HepG2 (cell line): ENCODE measurements around the gene EIF1. TPM values are rescaled to one million over a fixed set of nuclear protein-coding genes. Genes with fewer than 3 reads are reported as not detected.
A peak's percentile ranks its signal among the peaks of the same experiment; 100 is the strongest.

Experiments used
- AKAP8 ChIP-seq: sonication (generic); formaldehyde crosslinking; IDR thresholded peaks from 2 replicates; pipeline ENCODE4 v1.5.1; 2020; ENCODE audit warnings: mild to moderate bottlenecking, missing genetic modification reagents
- ARHGAP35 ChIP-seq: sonication (generic); formaldehyde crosslinking; IDR thresholded peaks from 2 replicates; pipeline ENCODE4 v1.9.0; 2022; ENCODE audit warnings: mild to moderate bottlenecking, inconsistent platforms, moderate library complexity, missing genetic modification reagents, borderline replicate concordance
- ELK4 ChIP-seq: sonication (generic); formaldehyde crosslinking; IDR thresholded peaks from 2 replicates; pipeline ENCODE4 v1.9.0; 2021; ENCODE audit warnings: missing genetic modification reagents, borderline replicate concordance
- GFI1 ChIP-seq: sonication (generic); formaldehyde crosslinking; IDR thresholded peaks from 2 replicates; pipeline ENCODE4 v1.5.0; 2020; ENCODE audit warnings: missing genetic modification reagents, mild to moderate bottlenecking, borderline replicate concordance
- MATR3 ChIP-seq: sonication (generic); formaldehyde crosslinking; IDR thresholded peaks from 2 replicates; pipeline ENCODE4 v1.4.0; 2020; ENCODE audit warnings: missing genetic modification reagents
- MIXL1 ChIP-seq: IDR thresholded peaks from 2 replicates; pipeline ENCODE4 v1.6.1; 2016
- PITX1 ChIP-seq: sonication (generic); formaldehyde crosslinking; IDR thresholded peaks from 2 replicates; pipeline ENCODE4 v1.5.1; 2020; ENCODE audit warnings: mild to moderate bottlenecking, missing genetic modification reagents
- PRDM10 ChIP-seq: sonication (generic); formaldehyde crosslinking; IDR thresholded peaks from 2 replicates; pipeline ENCODE4 v1.4.0; 2020; ENCODE audit warnings: low read depth, missing genetic modification reagents
- PRMT3 ChIP-seq: sonication (generic); formaldehyde crosslinking; IDR thresholded peaks from 2 replicates; pipeline ENCODE4 v1.8.1; 2022; ENCODE audit warnings: low read depth, mild to moderate bottlenecking, moderate library complexity, missing genetic modification reagents, borderline replicate concordance
- RELA ChIP-seq: sonication (generic); formaldehyde crosslinking; IDR thresholded peaks from 2 replicates; pipeline ENCODE4 v1.4.0; 2020; ENCODE audit warnings: missing genetic modification reagents
- REXO4 ChIP-seq: sonication (generic); formaldehyde crosslinking; IDR thresholded peaks from 2 replicates; pipeline ENCODE4 v1.8.0; 2022; ENCODE audit warnings: missing genetic modification reagents, mild to moderate bottlenecking, borderline replicate concordance
- SPEN ChIP-seq: sonication (generic); formaldehyde crosslinking; IDR thresholded peaks from 2 replicates; pipeline ENCODE4 v1.5.1; 2020; ENCODE audit warnings: low read depth, mild to moderate bottlenecking, missing genetic modification reagents
- STAG1 ChIP-seq: sonication (generic); formaldehyde crosslinking; IDR thresholded peaks from 2 replicates; pipeline ENCODE4 v1.4.0; 2020; ENCODE audit warnings: missing genetic modification reagents
- TEAD3 ChIP-seq: optimal IDR thresholded peaks from 2 replicates; pipeline ENCODE3; 2016; ENCODE audit warnings: borderline replicate concordance
- ZBTB42 ChIP-seq: sonication (generic); formaldehyde crosslinking; IDR thresholded peaks from 2 replicates; pipeline ENCODE4 v1.5.0; 2020; ENCODE audit warnings: mild to moderate bottlenecking, missing genetic modification reagents
- ZC3H4 ChIP-seq: sonication (generic); formaldehyde crosslinking; IDR thresholded peaks from 2 replicates; pipeline ENCODE4 v1.4.0; 2020; ENCODE audit warnings: missing genetic modification reagents, borderline replicate concordance
- ZNF768 ChIP-seq: sonication (generic); formaldehyde crosslinking; IDR thresholded peaks from 2 replicates; pipeline ENCODE4 v1.4.0; 2020; ENCODE audit warnings: missing genetic modification reagents
- ZNF782 ChIP-seq: sonication (generic); formaldehyde crosslinking; IDR thresholded peaks from 2 replicates; pipeline ENCODE4 v1.4.0; 2020; ENCODE audit warnings: missing genetic modification reagents, mild to moderate bottlenecking, borderline replicate concordance
- polyA plus RNA-seq, 8 experiments: library from polyadenylated mRNA; depleted of rRNA in 3 of 8; stranded (reverse) in 7 of 8; unstranded in 1 of 8; fragments of >200 nt; fragmentation: Illumina TruSeq in 4 of 8; extraction: Trizol in 4 of 8; gene quantifications; 2 replicates each; pipeline versions ENCODE4 v1.2.1 to v1.2.3, GENCODE V29; 2011 to 2016; ENCODE audit warnings: low read depth in 4 of 8, missing spikeins in 1 of 8, mixed read lengths in 1 of 8; ENCODE audit not compliant: insufficient read depth in 1 of 8
- total RNA-seq, 5 experiments: library from RNA; depleted of rRNA; stranded (reverse); fragments of >200 nt; fragmentation: Illumina TruSeq; extraction: Trizol; gene quantifications; 2 replicates each; pipeline ENCODE4 v1.2.3, GENCODE V29; 2016; ENCODE audit warnings: low read depth in 1 of 5
- TF ChIP-seq, protein P1 (sequence below): IDR thresholded peaks from 2 replicates; pipeline ENCODE4 v1.6.1; 2016; ENCODE audit warnings: missing biosample characterization, missing genetic modification reagents, low read depth
- TF ChIP-seq, protein P2 (sequence below): sonication (generic); formaldehyde crosslinking; IDR thresholded peaks from 2 replicates; pipeline ENCODE4 v1.4.0; 2020; ENCODE audit warnings: missing genetic modification reagents
- TF ChIP-seq, protein P3 (sequence below): sonication (generic); formaldehyde crosslinking; IDR thresholded peaks from 2 replicates; pipeline ENCODE4 v1.4.0; 2020; ENCODE audit warnings: missing genetic modification reagents

Gene EIF1
- total and polyA plus RNA-seq, 2 of the 13 experiments (the other 11 are each of a cell fraction or from before 2014, with no cell fraction given), result 147 to 517 TPM

GRCh38 chr17:41647940-41648410 is 40.7 kb upstream of the EIF1 start (continued):
- TF ChIP-seq, protein P1, sequence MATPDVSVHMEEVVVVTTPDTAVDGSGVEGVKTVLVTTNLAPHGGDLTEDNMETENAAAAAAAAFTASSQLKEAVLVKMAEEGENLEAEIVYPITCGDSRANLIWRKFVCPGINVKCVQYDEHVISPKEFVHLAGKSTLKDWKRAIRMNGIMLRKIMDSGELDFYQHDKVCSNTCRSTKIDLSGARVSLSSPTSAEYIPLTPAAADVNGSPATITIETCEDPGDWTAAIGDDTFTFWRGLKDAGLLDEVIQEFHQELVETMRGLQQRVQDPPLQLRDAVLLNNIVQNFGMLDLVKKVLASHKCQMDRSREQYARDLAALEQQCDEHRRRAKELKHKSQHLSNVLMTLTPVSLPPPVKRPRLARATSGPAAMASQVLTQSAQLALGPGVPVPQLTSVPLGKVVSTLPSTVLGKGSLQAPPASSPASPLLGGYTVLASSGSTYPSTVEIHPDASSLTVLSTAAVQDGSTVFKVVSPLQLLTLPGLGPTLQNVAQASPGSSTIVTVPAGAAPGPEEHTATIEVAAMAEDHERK (CRISPR knock-in tag), result no peak
- TF ChIP-seq ELK4 (CRISPR knock-in tag) (no peak), PRMT3 (no peak), PITX1 (CRISPR knock-in tag) (peak; percentile 62; the same call in 1 of the 2 replicates), ZC3H4 (CRISPR knock-in tag) (no peak), ZBTB42 (CRISPR knock-in tag) (no peak), SPEN (CRISPR knock-in tag) (no peak), ZNF782 (CRISPR knock-in tag) (no peak), PRDM10 (CRISPR knock-in tag) (no peak), RELA (CRISPR knock-in tag) (0 out of 2 replicates have a peak, but pooled peaks have one; percentile 85), MIXL1 (CRISPR knock-in tag) (peak; percentile 38; the same call in 1 of the 2 replicates), STAG1 (CRISPR knock-in tag) (peak; percentile 94), GFI1 (CRISPR knock-in tag) (no peak), AKAP8 (CRISPR knock-in tag) (0 out of 2 replicates have a peak, but pooled peaks have one; percentile 29), ARHGAP35 (CRISPR knock-in tag) (0 out of 2 replicates have a peak, but pooled peaks have one; percentile 14), TEAD3 (CRISPR knock-in tag) (peak; percentile 72), MATR3 (CRISPR knock-in tag) (no peak), REXO4 (no peak), ZNF768 (0 out of 2 replicates have a peak, but pooled peaks have one; percentile 20)
- TF ChIP-seq, protein P2, sequence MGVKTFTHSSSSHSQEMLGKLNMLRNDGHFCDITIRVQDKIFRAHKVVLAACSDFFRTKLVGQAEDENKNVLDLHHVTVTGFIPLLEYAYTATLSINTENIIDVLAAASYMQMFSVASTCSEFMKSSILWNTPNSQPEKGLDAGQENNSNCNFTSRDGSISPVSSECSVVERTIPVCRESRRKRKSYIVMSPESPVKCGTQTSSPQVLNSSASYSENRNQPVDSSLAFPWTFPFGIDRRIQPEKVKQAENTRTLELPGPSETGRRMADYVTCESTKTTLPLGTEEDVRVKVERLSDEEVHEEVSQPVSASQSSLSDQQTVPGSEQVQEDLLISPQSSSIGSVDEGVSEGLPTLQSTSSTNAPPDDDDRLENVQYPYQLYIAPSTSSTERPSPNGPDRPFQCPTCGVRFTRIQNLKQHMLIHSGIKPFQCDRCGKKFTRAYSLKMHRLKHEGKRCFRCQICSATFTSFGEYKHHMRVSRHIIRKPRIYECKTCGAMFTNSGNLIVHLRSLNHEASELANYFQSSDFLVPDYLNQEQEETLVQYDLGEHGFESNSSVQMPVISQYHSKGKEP, result no peak
- TF ChIP-seq, protein P3, sequence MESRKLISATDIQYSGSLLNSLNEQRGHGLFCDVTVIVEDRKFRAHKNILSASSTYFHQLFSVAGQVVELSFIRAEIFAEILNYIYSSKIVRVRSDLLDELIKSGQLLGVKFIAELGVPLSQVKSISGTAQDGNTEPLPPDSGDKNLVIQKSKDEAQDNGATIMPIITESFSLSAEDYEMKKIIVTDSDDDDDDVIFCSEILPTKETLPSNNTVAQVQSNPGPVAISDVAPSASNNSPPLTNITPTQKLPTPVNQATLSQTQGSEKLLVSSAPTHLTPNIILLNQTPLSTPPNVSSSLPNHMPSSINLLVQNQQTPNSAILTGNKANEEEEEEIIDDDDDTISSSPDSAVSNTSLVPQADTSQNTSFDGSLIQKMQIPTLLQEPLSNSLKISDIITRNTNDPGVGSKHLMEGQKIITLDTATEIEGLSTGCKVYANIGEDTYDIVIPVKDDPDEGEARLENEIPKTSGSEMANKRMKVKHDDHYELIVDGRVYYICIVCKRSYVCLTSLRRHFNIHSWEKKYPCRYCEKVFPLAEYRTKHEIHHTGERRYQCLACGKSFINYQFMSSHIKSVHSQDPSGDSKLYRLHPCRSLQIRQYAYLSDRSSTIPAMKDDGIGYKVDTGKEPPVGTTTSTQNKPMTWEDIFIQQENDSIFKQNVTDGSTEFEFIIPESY (CRISPR knock-in tag), result peak; percentile 33; the same call in 1 of the 2 replicates
